H9 (cell line): ENCODE measurements around the gene RAD51D. TPM values are rescaled to one million over a fixed set of nuclear protein-coding genes. Genes with fewer than 3 reads are reported as not detected.

ENCODE experiments used
- DNase-seq: peaks from one replicate; pipeline ENCODE4 v3.0.0-alpha.2; 2017
- H2AFZ ChIP-seq: one replicate; pipeline ENCODE4 v1.6.1; 2013; ENCODE audit warnings: mild to moderate bottlenecking, low read length, control low read depth, moderate library complexity
- H2AK5ac ChIP-seq: 2 replicates; pipeline ENCODE4 v1.6.1; 2013; ENCODE audit warnings: low read length, control low read depth, mixed read lengths; ENCODE audit not compliant: insufficient read length
- H2BK120ac ChIP-seq: one replicate; pipeline ENCODE4 v1.6.1; 2013; ENCODE audit warnings: low read depth, mild to moderate bottlenecking, low read length, control low read depth, inconsistent platforms; ENCODE audit not compliant: poor library complexity, severe bottlenecking
- H2BK12ac ChIP-seq: 2 replicates; pipeline ENCODE4 v1.6.1; 2013; ENCODE audit warnings: low read length, control low read depth, mixed read lengths, low read depth; ENCODE audit not compliant: insufficient read length
- H2BK15ac ChIP-seq: 2 replicates; pipeline ENCODE4 v1.6.1; 2013; ENCODE audit warnings: low read depth, low read length, control low read depth
- H2BK20ac ChIP-seq: one replicate; pipeline ENCODE4 v1.6.1; 2013; ENCODE audit warnings: low read depth, mild to moderate bottlenecking, low read length, control low read depth, inconsistent platforms; ENCODE audit not compliant: poor library complexity, severe bottlenecking
- H2BK5ac ChIP-seq: 2 replicates; pipeline ENCODE4 v1.6.1; 2013; ENCODE audit warnings: low read length, control low read depth, mixed read lengths; ENCODE audit not compliant: insufficient read length
- H3K14ac ChIP-seq: 2 replicates; pipeline ENCODE4 v1.6.1; 2013; ENCODE audit warnings: low read length, control low read depth; ENCODE audit not compliant: insufficient read depth
- H3K18ac ChIP-seq: 2 replicates; pipeline ENCODE4 v1.6.1; 2013; ENCODE audit warnings: low read depth, mild to moderate bottlenecking, mixed read lengths, low read length, control low read depth; ENCODE audit not compliant: insufficient read length
- H3K23ac ChIP-seq: 2 replicates; pipeline ENCODE4 v1.6.1; 2013; ENCODE audit warnings: low read length, control low read depth, mixed read lengths, low read depth; ENCODE audit not compliant: insufficient read length
- H3K23me2 ChIP-seq: 2 replicates; pipeline ENCODE4 v1.6.1; 2013; ENCODE audit warnings: low read depth, mild to moderate bottlenecking, mixed read lengths, low read length, control low read depth; ENCODE audit not compliant: insufficient read length, poor library complexity, severe bottlenecking
- H3K27ac ChIP-seq: 2 replicates; pipeline ENCODE4 v1.5.1; 2013; ENCODE audit warnings: low read length, control low read depth, mixed read lengths, low read depth; ENCODE audit not compliant: insufficient read length
- H3K27me3 ChIP-seq: 2 replicates; pipeline ENCODE4 v1.6.1; 2013; ENCODE audit warnings: low read length, control low read depth, inconsistent platforms; ENCODE audit not compliant: insufficient read depth
- H3K4ac ChIP-seq: 2 replicates; pipeline ENCODE4 v1.6.1; 2013; ENCODE audit warnings: low read depth, mild to moderate bottlenecking, control low read depth, inconsistent platforms, low read length, moderate library complexity
- H3K4me1 ChIP-seq: 2 replicates; pipeline ENCODE4 v1.6.1; 2013; ENCODE audit warnings: low read length, control low read depth, inconsistent platforms; ENCODE audit not compliant: insufficient read depth
- H3K4me2 ChIP-seq: 2 replicates; pipeline ENCODE4 v1.6.1; 2013; ENCODE audit warnings: low read length, control low read depth, mixed read lengths; ENCODE audit not compliant: insufficient read length, insufficient read depth
- H3K56ac ChIP-seq: 2 replicates; pipeline ENCODE4 v1.6.1; 2013; ENCODE audit warnings: low read depth, mild to moderate bottlenecking, mixed read lengths, low read length, control low read depth; ENCODE audit not compliant: insufficient read length
- H3K79me1 ChIP-seq: 2 replicates; pipeline ENCODE4 v1.6.1; 2013; ENCODE audit warnings: low read depth, mild to moderate bottlenecking, moderate library complexity, low read length, control low read depth, inconsistent platforms; ENCODE audit not compliant: insufficient read depth, poor library complexity, severe bottlenecking
- H3K79me2 ChIP-seq: 2 replicates; pipeline ENCODE4 v1.6.1; 2013; ENCODE audit warnings: low read length, control low read depth, inconsistent platforms; ENCODE audit not compliant: insufficient read depth
- H3K9ac ChIP-seq: 2 replicates; pipeline ENCODE4 v1.6.1; 2013; ENCODE audit warnings: low read length, control low read depth, mixed read lengths; ENCODE audit not compliant: insufficient read length; ENCODE audit errors: extremely low read depth
- H3K9me3 ChIP-seq: one replicate; pipeline ENCODE4 v1.6.1; 2013; ENCODE audit warnings: low read depth, low read length, inconsistent platforms; ENCODE audit not compliant: control insufficient read depth
- H3T11ph ChIP-seq: one replicate; pipeline ENCODE4 v1.6.1; 2013; ENCODE audit warnings: mild to moderate bottlenecking, low read length, control low read depth, inconsistent platforms
- H4K20me1 ChIP-seq: one replicate; pipeline ENCODE4 v1.6.1; 2013; ENCODE audit not compliant: control insufficient read depth, insufficient read length, insufficient read depth
- H4K5ac ChIP-seq: 2 replicates; pipeline ENCODE4 v1.6.1; 2013; ENCODE audit warnings: low read depth, mild to moderate bottlenecking, mixed read lengths, low read length, control low read depth; ENCODE audit not compliant: insufficient read length
- H4K8ac ChIP-seq: replicated peaks from 2 replicates; pipeline ENCODE4 v1.6.1; 2013; ENCODE audit warnings: low read length, control low read depth, mixed read lengths, low read depth; ENCODE audit not compliant: insufficient read length
- H4K91ac ChIP-seq: 2 replicates; pipeline ENCODE4 v1.6.1; 2013; ENCODE audit warnings: low read depth, mild to moderate bottlenecking, moderate library complexity, mixed read lengths, low read length, control low read depth; ENCODE audit not compliant: insufficient read length
- H3K27ac Mint-ChIP-seq, 3 experiments: 2 replicates in 2 of 3; 3 replicates in 1 of 3; pipeline ENCODE4 v1.8.0; 2020 to 2021; ENCODE audit warnings: mixed read lengths in 3 of 3, mild to moderate bottlenecking in 1 of 3, moderate library complexity in 1 of 3
- H3K27me3 Mint-ChIP-seq: 2 replicates; pipeline ENCODE4 v1.8.0; 2021; ENCODE audit warnings: low read depth, mild to moderate bottlenecking, moderate library complexity, mixed read lengths
- H3K36me3 Mint-ChIP-seq, 3 experiments: 2 replicates in 2 of 3; 3 replicates in 1 of 3; pipeline ENCODE4 v1.8.0; 2020 to 2021; ENCODE audit warnings: low read depth in 3 of 3, mixed read lengths in 3 of 3; ENCODE audit not compliant: insufficient read depth in 1 of 3
- H3K4me1 Mint-ChIP-seq, 2 experiments: 2 replicates each; pipeline ENCODE4 v1.8.0; 2020; ENCODE audit warnings: mixed read lengths in 2 of 2
- H3K4me3 Mint-ChIP-seq, 2 experiments: 2 replicates in 1 of 2; 3 replicates in 1 of 2; pipeline ENCODE4 v1.8.0; 2020 to 2021; ENCODE audit warnings: mild to moderate bottlenecking in 2 of 2, mixed read lengths in 2 of 2, moderate library complexity in 1 of 2
- H3K9me3 Mint-ChIP-seq, 2 experiments: 2 replicates in 1 of 2; 3 replicates in 1 of 2; pipeline ENCODE4 v1.8.0; 2020; ENCODE audit warnings: mild to moderate bottlenecking in 2 of 2, mixed read lengths in 2 of 2, moderate library complexity in 1 of 2
- CTCF ChIP-seq: fragments of 200-600 bp; sonication (generic); conservative IDR thresholded peaks from 3 replicates; pipeline ENCODE4 v1.8.0; 2021; ENCODE audit warnings: antibody characterized with exemption, mild to moderate bottlenecking
- WGBS: extraction: QIAGEN DNeasy Blood & Tissue Kit; methylation state at CpG from one replicate; pipeline ENCODE4 v1.1.7; 2013; ENCODE audit warnings: missing lambda C conversion rate, low lambda C conversion rate, mixed read lengths; ENCODE audit not compliant: insufficient read length; ENCODE audit errors: extremely low coverage; 5-methylcytosine and 5-hydroxymethylcytosine counted together
- total RNA-seq: library from RNA; stranded (reverse); gene quantifications from 2 replicates; pipeline ENCODE4 v1.2.1, GENCODE V29; 2021

Gene RAD51D
- total RNA-seq, 1 experiment from 2014 or later, result 15.8 TPM

- Histone ChIP-seq H3K27me3 (no peaks in the 10 kb centered on the region), H3K79me1 (no peaks in the 10 kb centered on the region), H3K4ac (no peak overlapping the region), H4K5ac (no peak overlapping the region), H3K27ac (no peak overlapping the region), H3K4me1 (no peaks in the 10 kb centered on the region), H2BK120ac (no peak overlapping the region), H3T11ph (no peak overlapping the region), H3K4me2 (no peak overlapping the region), H4K20me1 (no peaks in the 10 kb centered on the region), H3K9me3 (no peaks in the 10 kb centered on the region), H2BK15ac (no peak overlapping the region), H3K18ac (no peak overlapping the region), H3K23me2 (no peaks in the 10 kb centered on the region), H3K23ac (no peak overlapping the region), H2BK20ac (no peak overlapping the region), H2BK5ac (no peak overlapping the region), H3K14ac (no peak overlapping the region), H2AK5ac (no peak overlapping the region), H3K56ac (no peak overlapping the region), H4K91ac (no peak overlapping the region), H2AFZ (no peak overlapping the region), H3K79me2 (no peaks in the 10 kb centered on the region), H4K8ac (no peak overlapping the region), H3K9ac (no peak overlapping the region), H2BK12ac (no peak overlapping the region)
- no CpG with 5 or more reads among the region's 11 CpGs for WGBS
- Mint-ChIP-seq H3K27me3 (peaks cover 7% of the 10 kb centered on the region), H3K27ac (peak overlapping the region in 1 of 3 experiments; percentile 16; a peak in 2 of 7 replicates), H3K9me3 (no peaks in the 10 kb centered on the region; a peak in 1 of 5 replicates), H3K36me3 (peaks cover 29 to 44% (median 32%) of the 10 kb centered on the region in 3 experiments), H3K4me1 (no peaks in the 10 kb centered on the region), H3K4me3 (no peak overlapping the region)
- no peak for DNase-seq
- TF ChIP-seq CTCF, result no peak
These were observed 9.7 kb upstream of the RAD51D start for GRCh38 chr17:35129154-35129972.
